ENCODE results near the gene TLR9.

TLR9 gene

GRCh38 chr3:52247409-52248164, 22.1 kb upstream of the TLR9 start:
- no peak for DNase-seq

GRCh38 chr3:52246728-52247408, 21.4 kb upstream of the TLR9 start:
- no peak for DNase-seq

- no peak for DNase-seq
Observed at GRCh38 chr3:52246264-52246620, 20.8 kb upstream of the TLR9 start.

GRCh38 chr3:52245322-52246263, 20.1 kb upstream of the TLR9 start, which contains the start of gene PPM1M:
Gene PPM1M (plus strand): TSS chr3:52245759. CDS start chr3:52245825, 66 bp downstream.
- peak; percentile 47 for DNase-seq

- DNase-seq = peak; percentile 55
Observed at GRCh38 chr3:52243791-52244628, 18.6 kb upstream of the TLR9 start.

- no peak for DNase-seq
Observed at GRCh38 chr3:52242039-52242438, 16.6 kb upstream of the TLR9 start.

- no peak for DNase-seq
Observed at GRCh38 chr3:52240886-52241370, 15.5 kb upstream of the TLR9 start.

GRCh38 chr3:52240059-52240885, 14.8 kb upstream of the TLR9 start:
- peak; percentile 96 for DNase-seq

GRCh38 chr3:52238761-52239701, 13.6 kb upstream of the TLR9 start, which contains the start of gene TWF2:
Gene TWF2 (minus strand): TSS chr3:52239158. CDS start chr3:52239016, 142 bp downstream.
- DNase-seq = peak; percentile 87

GRCh38 chr3:52238193-52238760, 12.8 kb upstream of the TLR9 start:
- DNase-seq = no peak

GRCh38 chr3:52237657-52238172, 12.3 kb upstream of the TLR9 start:
- peak; percentile 46 for DNase-seq

GRCh38 chr3:52237006-52237656, 11.7 kb upstream of the TLR9 start:
- DNase-seq = no peak

GRCh38 chr3:52236424-52236886, 11.0 kb upstream of the TLR9 start:
- DNase-seq = no peak

- no peak for DNase-seq
Observed at GRCh38 chr3:52234516-52235447, 9.3 kb upstream of the TLR9 start.

- no peak for DNase-seq
Observed at GRCh38 chr3:52233968-52234367, 8.5 kb upstream of the TLR9 start.

- DNase-seq = no peak
Observed at GRCh38 chr3:52233108-52233591, 7.7 kb upstream of the TLR9 start.

Measured in hematopoietic multipotent progenitor cell treated with erythropoietin and hydrocortisone succinate and interleukin-3 and kit ligand, for 6 days (in vitro differentiated cells).